Liver (tissue), 3 donors: Measurements from ENCODE around the gene FIBCD1.

Experiments used
- CTCF ChIP-seq: fragments of 150-350 bp; IDR thresholded peaks from 2 replicates; pipeline ENCODE4 v1.5.1; 2017; ENCODE audit warnings: improper control_type of control experiment, low read depth, low read length; ENCODE audit not compliant: missing input control
- HNF4G ChIP-seq: IDR thresholded peaks from 2 replicates; pipeline ENCODE4 v1.6.1; 2016; ENCODE audit warnings: antibody characterized with exemption
- JUND ChIP-seq, 2 donors: IDR thresholded peaks; 2 replicates each; pipeline ENCODE4 v1.6.1; 2016; ENCODE audit warnings: antibody characterized with exemption in 2 of 2
- RAD21 ChIP-seq, 2 donors: IDR thresholded peaks; 2 replicates each; pipeline ENCODE4 v1.6.1; 2016; ENCODE audit warnings: antibody characterized with exemption in 2 of 2, mild to moderate bottlenecking in 2 of 2
- donor health status: healthy.
- donor health status: healthy.

GRCh38 chr9:130895038-130895437 is 44.0 kb downstream of the FIBCD1 start:
- TF ChIP-seq CTCF (no peak), RAD21 (IDR thresholded peaks at IDR 0.05) (no peak), JUND (IDR thresholded peaks at IDR 0.05) (no peak), HNF4G (no peak)
